ENCODE measurements around the gene ARFGAP2. TPM values are rescaled to one million over a fixed set of nuclear protein-coding genes. Genes with fewer than 3 reads are reported as not detected.
"Not testable (repeated sequence)": the region's sequence is repeated elsewhere in the genome, so short reads cannot be mapped to it uniquely, and the experiment has no call there.

Gene ARFGAP2
- total RNA-seq, 1 donor from 2014 or later, result 119 TPM

- H3K4me1 Mint-ChIP-seq (ENCODE audit: low read depth, unreplicated experiment), result peaks cover 9% of the 10 kb centered on the region
- TF ChIP-seq CTCF (IDR thresholded peaks at IDR 0.05; ENCODE audit: partially characterized antibody, unreplicated experiment), result no peak
- DNase-seq, result no peak
- peaks cover 2% of the 10 kb centered on the region for H3K9me3 Mint-ChIP-seq (ENCODE audit: unreplicated experiment)
- H3K4me3 Mint-ChIP-seq (ENCODE audit: unreplicated experiment), result no peak overlapping the region
- H3K36me3 Mint-ChIP-seq (ENCODE audit: unreplicated experiment), result no peaks in the 10 kb centered on the region
- peaks cover 2% of the 10 kb centered on the region for H3K27me3 Mint-ChIP-seq (ENCODE audit: unreplicated experiment)
- no peak overlapping the region for H3K27ac Mint-ChIP-seq (ENCODE audit: unreplicated experiment)
Observed at GRCh38 chr11:47192111-47192510, 15.4 kb upstream of the ARFGAP2 start.

GRCh38 chr11:47191137-47191536, 14.5 kb upstream of the ARFGAP2 start:
- not testable (repeated sequence) for H3K27me3 Mint-ChIP-seq (ENCODE audit: unreplicated experiment); DNase-seq; H3K36me3 Mint-ChIP-seq (ENCODE audit: unreplicated experiment); H3K9me3 Mint-ChIP-seq (ENCODE audit: unreplicated experiment); H3K27ac Mint-ChIP-seq (ENCODE audit: unreplicated experiment); H3K4me3 Mint-ChIP-seq (ENCODE audit: unreplicated experiment)
- H3K4me1 Mint-ChIP-seq (ENCODE audit: low read depth, unreplicated experiment), result peaks cover 12% of the 10 kb centered on the region

- peaks cover 14% of the 10 kb centered on the region for H3K4me1 Mint-ChIP-seq (ENCODE audit: low read depth, unreplicated experiment)
- H3K9me3 Mint-ChIP-seq (ENCODE audit: unreplicated experiment), result peaks cover 2% of the 10 kb centered on the region
- peaks cover 2% of the 10 kb centered on the region for H3K27me3 Mint-ChIP-seq (ENCODE audit: unreplicated experiment)
- no peak overlapping the region for H3K4me3 Mint-ChIP-seq (ENCODE audit: unreplicated experiment)
- DNase-seq, result no peak
- TF ChIP-seq CTCF (IDR thresholded peaks at IDR 0.05; ENCODE audit: partially characterized antibody, unreplicated experiment), result no peak
- H3K36me3 Mint-ChIP-seq (ENCODE audit: unreplicated experiment), result no peaks in the 10 kb centered on the region
- no peak overlapping the region for H3K27ac Mint-ChIP-seq (ENCODE audit: unreplicated experiment)
Observed at GRCh38 chr11:47189100-47189834, 12.6 kb upstream of the ARFGAP2 start.

DNA sequence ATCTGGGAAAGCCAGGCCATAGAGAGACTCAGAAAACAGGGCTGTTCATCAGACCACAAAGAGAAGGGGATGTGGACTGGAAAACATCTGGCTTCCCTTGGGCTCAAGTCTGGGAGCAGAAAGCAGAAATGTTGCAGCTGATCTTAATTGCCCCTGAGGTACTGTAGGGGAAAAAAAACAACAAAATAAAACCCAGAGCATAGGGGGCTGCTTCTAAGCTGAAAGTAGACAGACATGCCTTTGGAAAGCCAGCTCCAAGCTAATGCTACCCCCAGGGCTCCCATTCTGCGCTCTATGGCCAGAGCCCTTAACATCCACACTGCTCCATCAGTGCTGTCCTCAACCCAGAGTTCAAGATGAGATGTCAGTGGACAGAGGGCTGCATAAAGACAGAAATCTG, 11.6 kb upstream of the ARFGAP2 start:
- peaks cover 3% of the 10 kb centered on the region for H3K27me3 Mint-ChIP-seq (ENCODE audit: unreplicated experiment)
- H3K4me3 Mint-ChIP-seq (ENCODE audit: unreplicated experiment), result peak overlapping the region; percentile 67
- peaks cover 18% of the 10 kb centered on the region for H3K4me1 Mint-ChIP-seq (ENCODE audit: low read depth, unreplicated experiment)
- H3K36me3 Mint-ChIP-seq (ENCODE audit: unreplicated experiment), result no peaks in the 10 kb centered on the region
- no peak for DNase-seq
- H3K27ac Mint-ChIP-seq (ENCODE audit: unreplicated experiment), result no peak overlapping the region
- peaks cover 2% of the 10 kb centered on the region for H3K9me3 Mint-ChIP-seq (ENCODE audit: unreplicated experiment)
- TF ChIP-seq CTCF (IDR thresholded peaks at IDR 0.05; ENCODE audit: partially characterized antibody, unreplicated experiment), result no peak

- peaks cover 3% of the 10 kb centered on the region for H3K27me3 Mint-ChIP-seq (ENCODE audit: unreplicated experiment)
- peak overlapping the region; percentile 28 for H3K27ac Mint-ChIP-seq (ENCODE audit: unreplicated experiment)
- H3K36me3 Mint-ChIP-seq (ENCODE audit: unreplicated experiment), result no peaks in the 10 kb centered on the region
- peak overlapping the region; percentile 67 for H3K4me3 Mint-ChIP-seq (ENCODE audit: unreplicated experiment)
- TF ChIP-seq CTCF (IDR thresholded peaks at IDR 0.05; ENCODE audit: partially characterized antibody, unreplicated experiment), result no peak
- DNase-seq, result no peak
- peaks cover 2% of the 10 kb centered on the region for H3K9me3 Mint-ChIP-seq (ENCODE audit: unreplicated experiment)
- H3K4me1 Mint-ChIP-seq (ENCODE audit: low read depth, unreplicated experiment), result peaks cover 18% of the 10 kb centered on the region
Observed at GRCh38 chr11:47187723-47188122, 11.0 kb upstream of the ARFGAP2 start.
